ENCODE measurements around the gene RELL1. TPM values are rescaled to one million over a fixed set of nuclear protein-coding genes. Genes with fewer than 3 reads are reported as not detected.

RELL1 gene
- total RNA-seq: 44.1 and 52.7 TPM in 2 replicates

GRCh38 chr4:37686373-37687193 lies at the start of gene RELL1:
Gene RELL1, minus strand, starts transcription at chr4:37686376. Its CDS starts 89 bp downstream, at chr4:37686287.

Other genes starting within 250 kb of the RELL1 start
- gene PGM2, start 140.3 kb upstream of the RELL1 start, total RNA-seq: 13.0 and 22.6 TPM in 2 replicates
- 64.0 and 112 TPM in 2 replicates for gene TBC1D1, start 204.7 kb upstream of the RELL1 start, total RNA-seq